ENCODE data around the gene CST9L. TPM values are rescaled to one million over a fixed set of nuclear protein-coding genes. Genes with fewer than 3 reads are reported as not detected.

Gene CST9L
- total RNA-seq, 1 experiment from 2014 or later, result not detected

GRCh38 chr20:23532533-23532932 is 35.8 kb downstream of the CST9L start:
- Histone ChIP-seq H3K79me2 (ENCODE audit: low read length) (no peaks in the 10 kb centered on the region), H4K20me1 (ENCODE audit: low read length) (no peaks in the 10 kb centered on the region), H3F3A (ENCODE audit: low read length, unreplicated experiment) (no peaks in the 10 kb centered on the region), H3K27me3 (ENCODE audit: low read length) (no peaks in the 10 kb centered on the region), H3K9me2 (replicated peaks; ENCODE audit: low read length) (no peaks in the 10 kb centered on the region), H3K9ac (ENCODE audit: low read length) (no peak overlapping the region), H3K4me1 (ENCODE audit: insufficient read depth, low read length) (no peaks in the 10 kb centered on the region), H3K4me3 (ENCODE audit: low read length) (no peak overlapping the region), H2AFZ (ENCODE audit: low read length) (no peak overlapping the region), H3K4me2 (ENCODE audit: low read length) (no peak overlapping the region), H3K36me3 (ENCODE audit: low read depth, low read length) (no peaks in the 10 kb centered on the region), H3K9me3 (ENCODE audit: low read length) (peaks cover 20% of the 10 kb centered on the region), H3K27ac (ENCODE audit: low read length) (no peak overlapping the region)
- ATAC-seq (no peak), DNase-seq (no peak)
- no peak for TF ChIP-seq CTCF (conservative IDR thresholded peaks at IDR 0.05; ENCODE audit: low read depth, low read length)
- no peak for TF ChIP-seq EZH2 (IDR thresholded peaks at IDR 0.05; ENCODE audit: low read length, unreplicated experiment)
- TF ChIP-seq EZH2phosphoT487 (IDR thresholded peaks at IDR 0.05; ENCODE audit: borderline replicate concordance, low read length), result no peak
- intact Hi-C loops (cut with micrococcal nuclease), result no loop called here
- ChIA-PET CTCF (no interaction called here), POLR2A (ENCODE audit: unreplicated experiment) (no interaction called here)
- no TSS peak for BruUV-seq (replicated peaks)

- H3F3A ChIP-seq (ENCODE audit: low read length, unreplicated experiment), result no peaks in the 10 kb centered on the region
Observed at GRCh38 chr20:23530937-23531567, 37.2 kb downstream of the CST9L start.

More at GRCh38 chr20:23530937-23531567, 37.2 kb downstream of the CST9L start:
- no peak overlapping the region for H3K27ac ChIP-seq (ENCODE audit: low read length)
- no peak overlapping the region for H3K9ac ChIP-seq (ENCODE audit: low read length)
- ATAC-seq, result no peak
- H3K4me1 ChIP-seq (ENCODE audit: insufficient read depth, low read length), result no peaks in the 10 kb centered on the region
- H3K4me2 ChIP-seq (ENCODE audit: low read length), result no peak overlapping the region
- ChIA-PET POLR2A (ENCODE audit: unreplicated experiment) (no interaction called here), CTCF (no interaction called here)
- peaks cover 20% of the 10 kb centered on the region for H3K9me3 ChIP-seq (ENCODE audit: low read length)
- no peak for TF ChIP-seq CTCF (conservative IDR thresholded peaks at IDR 0.05; ENCODE audit: low read depth, low read length)
- H3K27me3 ChIP-seq (ENCODE audit: low read length), result no peaks in the 10 kb centered on the region
- no peak overlapping the region for H3K4me3 ChIP-seq (ENCODE audit: low read length)
- no peaks in the 10 kb centered on the region for H3K36me3 ChIP-seq (ENCODE audit: low read depth, low read length)
- BruUV-seq (replicated peaks), result no TSS peak
- intact Hi-C loops (cut with micrococcal nuclease), result no loop called here
- no peak overlapping the region for H2AFZ ChIP-seq (ENCODE audit: low read length)
- no peaks in the 10 kb centered on the region for H3K9me2 ChIP-seq (replicated peaks; ENCODE audit: low read length)
- no peaks in the 10 kb centered on the region for H4K20me1 ChIP-seq (ENCODE audit: low read length)
- no peak for DNase-seq
- H3K79me2 ChIP-seq (ENCODE audit: low read length), result no peaks in the 10 kb centered on the region

Data from PC-3 (cell line).